ENCODE measurements around the gene KCNIP4.
"Not testable (repeated sequence)": the region's sequence is repeated elsewhere in the genome, so short reads cannot be mapped to it uniquely, and the experiment has no call there.

KCNIP4 gene

DNA sequence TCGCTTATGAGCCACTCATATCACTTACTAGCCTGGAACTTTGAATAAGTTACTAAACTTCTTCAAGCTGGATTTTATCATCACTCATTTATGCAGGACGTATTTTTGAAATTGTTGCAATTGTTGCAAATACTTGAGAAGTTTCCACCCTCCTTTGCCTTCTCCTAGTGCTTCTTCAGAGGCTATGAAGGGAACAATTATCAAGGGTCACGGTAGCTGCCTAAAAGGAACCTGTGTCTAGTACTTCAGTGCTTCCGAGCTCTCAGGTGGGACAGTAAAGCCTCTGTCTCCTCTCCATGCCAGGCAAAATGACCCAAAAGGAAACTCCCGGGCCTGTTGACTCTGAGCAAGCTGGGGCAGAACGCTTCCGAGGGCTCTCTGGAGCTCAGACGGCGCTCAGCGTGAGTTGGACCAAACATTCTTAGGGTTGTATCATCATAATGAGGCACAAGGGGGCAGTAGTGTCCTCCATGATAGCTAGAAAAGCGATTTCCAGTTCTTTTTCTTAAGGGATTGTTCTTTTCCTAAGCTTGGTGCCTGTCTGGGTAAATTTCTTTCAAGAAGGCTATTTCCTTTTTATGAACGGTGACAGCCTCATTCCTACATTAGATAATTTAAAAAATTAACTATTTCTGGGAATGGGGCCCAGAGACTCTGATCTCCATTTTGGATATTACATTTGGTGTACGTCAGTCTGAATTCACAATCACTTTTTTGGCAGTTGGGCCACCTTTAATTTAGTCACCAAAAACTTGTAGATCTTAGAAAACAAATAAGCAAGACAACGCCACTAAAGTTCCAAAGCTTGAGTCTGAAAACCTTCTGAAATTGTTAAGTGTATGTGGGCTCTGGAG lies 1175.2 kb downstream of the KCNIP4 start:
- ATAC-seq (replicated peaks) (peak; percentile 50 to 55), DNase-seq (peak; percentile 0)
- no peak overlapping the region for H3K27ac Mint-ChIP-seq
- peaks cover 5 to 10% of the 10 kb centered on the region in 2 donors for H3K9me3 Mint-ChIP-seq
- H3K4me3 Mint-ChIP-seq: no peak overlapping the region
- H3K36me3 Mint-ChIP-seq: no peaks in the 10 kb centered on the region
- peaks cover 4 to 14% of the 10 kb centered on the region in 2 donors for H3K27me3 Mint-ChIP-seq
- peaks cover 0 to 2% of the 10 kb centered on the region in 2 donors for H3K4me1 Mint-ChIP-seq

DNA sequence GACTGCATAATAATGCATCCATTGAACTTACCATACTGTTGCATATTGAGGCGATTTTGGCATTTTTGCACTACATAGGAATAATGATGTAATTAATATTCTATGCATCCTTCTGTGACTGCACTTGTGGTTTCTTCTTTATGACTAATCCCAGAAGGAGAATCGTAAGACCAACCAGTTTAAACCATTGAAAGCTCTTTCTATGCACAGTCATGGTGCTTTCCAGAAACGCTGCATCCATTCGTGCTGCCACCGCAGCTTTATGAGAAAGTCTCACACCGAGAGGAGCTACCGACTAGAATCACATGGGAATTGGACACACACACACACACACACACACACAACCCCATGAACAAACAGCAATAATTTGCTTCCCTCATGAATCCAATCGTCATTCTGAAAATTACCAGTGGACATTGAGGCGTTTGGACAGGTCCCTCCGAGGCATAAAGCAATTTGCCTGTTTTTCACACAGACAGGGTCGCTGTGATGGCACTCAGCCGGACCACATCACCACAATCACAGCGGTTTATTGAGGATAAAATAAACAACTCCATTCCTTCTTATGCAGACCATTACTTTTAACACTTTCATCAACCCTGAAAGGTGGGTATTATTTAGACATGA lies 1184.1 kb downstream of the KCNIP4 start:
- no peak overlapping the region for H3K27ac Mint-ChIP-seq
- no peaks in the 10 kb centered on the region for H3K4me1 Mint-ChIP-seq
- no peak for ATAC-seq (replicated peaks)
- H3K9me3 Mint-ChIP-seq: no peaks in the 10 kb centered on the region
- no peak for DNase-seq
- no peaks in the 10 kb centered on the region for H3K27me3 Mint-ChIP-seq
- no peaks in the 10 kb centered on the region for H3K36me3 Mint-ChIP-seq
- H3K4me3 Mint-ChIP-seq: no peak overlapping the region

DNA sequence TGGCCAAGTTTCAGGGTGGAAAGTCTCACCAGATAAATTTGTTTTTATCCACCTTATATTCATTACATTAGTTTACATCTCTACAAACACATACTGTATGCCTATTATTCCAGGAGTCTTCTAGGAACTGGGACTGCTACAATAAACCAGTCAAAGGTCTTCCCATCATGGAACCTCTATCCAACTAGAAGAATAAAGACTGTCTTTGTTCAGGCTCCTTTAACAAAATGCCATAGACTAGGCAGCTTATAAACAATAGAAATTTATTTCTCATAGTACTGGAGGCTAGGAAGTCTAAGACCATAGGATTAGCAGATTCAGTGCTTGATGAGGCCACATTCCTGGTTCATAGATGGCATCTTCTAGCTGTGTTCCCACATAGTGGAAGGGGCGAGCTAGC lies 1186.7 kb downstream of the KCNIP4 start:
- Mint-ChIP-seq H3K9me3 (no peaks in the 10 kb centered on the region), H3K27ac (no peak overlapping the region), H3K27me3 (no peaks in the 10 kb centered on the region), H3K36me3 (no peaks in the 10 kb centered on the region), H3K4me1 (no peaks in the 10 kb centered on the region), H3K4me3 (no peak overlapping the region)
- ATAC-seq (replicated peaks) (no peak), DNase-seq (no peak)

DNA sequence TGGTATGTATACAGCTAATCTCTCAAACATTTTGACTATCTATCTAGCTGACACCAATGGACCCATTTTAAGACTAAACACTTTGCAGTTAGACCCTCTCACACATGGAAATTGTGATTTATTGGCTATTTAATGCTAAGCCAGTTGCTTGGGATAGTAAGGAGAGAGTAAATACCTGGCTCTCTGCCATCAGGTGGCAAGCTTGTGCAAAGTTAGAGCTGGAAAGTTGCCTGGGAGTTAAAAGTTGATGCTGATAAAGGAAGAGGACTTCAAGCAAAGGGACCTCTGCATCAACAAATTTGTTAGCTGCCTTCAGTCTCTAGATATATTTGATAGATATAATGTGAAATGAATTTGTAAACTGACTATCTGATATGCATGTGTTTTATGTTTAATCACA lies 1187.2 kb downstream of the KCNIP4 start:
- Mint-ChIP-seq H3K27me3 (no peaks in the 10 kb centered on the region), H3K9me3 (no peaks in the 10 kb centered on the region), H3K36me3 (no peaks in the 10 kb centered on the region)

DNA sequence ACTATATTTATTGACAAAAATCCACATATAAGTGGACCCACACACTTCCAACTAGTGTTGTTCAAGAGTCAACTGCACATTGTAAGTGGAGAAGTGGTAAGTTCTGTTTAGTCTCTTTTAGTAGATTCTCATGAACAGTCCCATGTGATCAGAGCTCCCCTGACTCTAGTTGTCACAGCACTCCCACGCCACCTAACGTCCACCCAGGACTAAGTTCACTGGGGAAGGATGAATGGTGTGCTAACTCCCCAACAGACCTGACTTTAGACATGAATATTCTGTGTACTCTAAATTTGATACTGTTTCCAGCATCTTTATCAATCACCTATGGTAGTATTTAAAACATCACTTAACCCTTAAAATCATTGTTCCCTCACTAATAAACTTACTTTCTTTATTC lies 1188.5 kb downstream of the KCNIP4 start:
- Mint-ChIP-seq H3K27me3 (no peaks in the 10 kb centered on the region), H3K4me3 (no peak overlapping the region), H3K4me1 (no peaks in the 10 kb centered on the region)

More for the DNA sequence above, 1187.2 kb downstream of the KCNIP4 start:
- no peak overlapping the region for H3K4me3 Mint-ChIP-seq
- DNase-seq: no peak
- ATAC-seq (replicated peaks): no peak
- H3K4me1 Mint-ChIP-seq: no peaks in the 10 kb centered on the region
- H3K27ac Mint-ChIP-seq: no peak overlapping the region

DNA sequence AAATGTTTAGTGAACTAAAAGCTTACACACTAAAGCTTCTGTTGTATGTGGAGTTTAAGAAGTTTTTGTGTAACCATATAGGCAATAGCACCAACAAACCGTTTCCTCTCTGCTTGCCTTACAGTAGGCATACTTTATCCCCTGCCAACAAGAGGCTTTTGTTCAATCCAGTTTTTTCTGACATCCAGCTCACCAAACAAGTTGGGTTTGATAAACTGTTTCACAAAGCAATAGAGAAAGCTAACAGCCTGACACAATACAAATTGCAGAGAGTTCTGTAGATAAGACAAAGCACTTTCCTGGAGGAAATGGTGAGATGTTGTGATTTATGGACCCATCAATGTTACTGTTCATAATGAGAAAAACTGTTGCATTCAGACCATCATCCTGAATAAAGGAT lies 1194.5 kb downstream of the KCNIP4 start:
- no peaks in the 10 kb centered on the region for H3K9me3 Mint-ChIP-seq
- H3K36me3 Mint-ChIP-seq: peaks cover 4 to 20% of the 10 kb centered on the region in 2 donors
- DNase-seq (no peak), ATAC-seq (replicated peaks) (no peak)
- no peak overlapping the region for H3K27ac Mint-ChIP-seq
- H3K4me1 Mint-ChIP-seq: no peaks in the 10 kb centered on the region
- no peak overlapping the region for H3K4me3 Mint-ChIP-seq
- H3K27me3 Mint-ChIP-seq: no peaks in the 10 kb centered on the region

More for the DNA sequence above, 1188.5 kb downstream of the KCNIP4 start:
- no peaks in the 10 kb centered on the region for H3K36me3 Mint-ChIP-seq
- H3K27ac Mint-ChIP-seq: no peak overlapping the region
- no peak for DNase-seq
- no peaks in the 10 kb centered on the region for H3K9me3 Mint-ChIP-seq
- ATAC-seq (replicated peaks): no peak

DNA sequence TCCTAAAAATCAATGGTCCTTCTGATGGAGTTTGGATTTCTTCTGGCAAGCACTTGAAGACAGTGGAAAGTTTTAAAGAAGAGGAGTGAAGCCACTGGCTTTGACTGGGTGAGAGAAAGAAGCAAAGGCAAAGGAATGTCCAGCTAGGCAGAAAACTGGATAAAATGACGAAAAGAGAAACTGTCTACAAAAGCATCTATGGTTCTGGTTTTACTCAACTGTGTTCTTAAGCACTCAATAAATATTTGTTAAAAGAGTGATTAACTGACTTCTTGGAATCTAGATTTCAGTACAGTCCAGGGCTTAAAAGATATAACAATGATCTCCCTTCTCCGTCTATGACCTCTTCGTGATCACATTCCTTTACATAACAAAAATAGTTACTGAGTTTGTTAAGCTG lies 1195.9 kb downstream of the KCNIP4 start:
- H3K4me3 Mint-ChIP-seq: no peak overlapping the region
- H3K36me3 Mint-ChIP-seq: peaks cover 4 to 26% of the 10 kb centered on the region in 2 donors
- DNase-seq (no peak), ATAC-seq (replicated peaks) (no peak)
- no peaks in the 10 kb centered on the region for H3K27me3 Mint-ChIP-seq
- H3K27ac Mint-ChIP-seq: no peak overlapping the region
- no peaks in the 10 kb centered on the region for H3K4me1 Mint-ChIP-seq
- H3K9me3 Mint-ChIP-seq: no peaks in the 10 kb centered on the region

DNA sequence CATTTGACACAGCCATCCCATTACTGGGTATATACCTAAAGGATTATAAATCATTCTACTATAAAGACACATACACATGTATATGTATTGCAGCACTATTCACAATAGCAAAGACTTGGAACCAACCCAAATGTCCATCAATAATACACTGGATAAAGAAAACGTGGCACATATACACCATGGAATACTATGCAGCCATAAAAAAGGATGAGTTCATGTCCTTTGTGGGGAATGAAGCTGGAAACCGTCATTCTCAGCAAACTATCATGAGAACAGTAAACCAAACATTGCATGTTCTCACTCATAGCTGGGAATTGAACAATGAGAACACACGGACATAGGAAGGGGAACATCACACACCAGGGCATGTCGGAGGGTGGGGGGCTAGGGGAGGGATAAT lies 1202.6 kb downstream of the KCNIP4 start:
- Mint-ChIP-seq H3K36me3 (peaks cover 3 to 34% of the 10 kb centered on the region in 2 donors), H3K9me3 (peaks cover 12 to 15% of the 10 kb centered on the region in 2 donors)
- H3K27ac Mint-ChIP-seq; DNase-seq; H3K4me3 Mint-ChIP-seq; ATAC-seq (replicated peaks); H3K4me1 Mint-ChIP-seq; H3K27me3 Mint-ChIP-seq: not testable (repeated sequence)

DNA sequence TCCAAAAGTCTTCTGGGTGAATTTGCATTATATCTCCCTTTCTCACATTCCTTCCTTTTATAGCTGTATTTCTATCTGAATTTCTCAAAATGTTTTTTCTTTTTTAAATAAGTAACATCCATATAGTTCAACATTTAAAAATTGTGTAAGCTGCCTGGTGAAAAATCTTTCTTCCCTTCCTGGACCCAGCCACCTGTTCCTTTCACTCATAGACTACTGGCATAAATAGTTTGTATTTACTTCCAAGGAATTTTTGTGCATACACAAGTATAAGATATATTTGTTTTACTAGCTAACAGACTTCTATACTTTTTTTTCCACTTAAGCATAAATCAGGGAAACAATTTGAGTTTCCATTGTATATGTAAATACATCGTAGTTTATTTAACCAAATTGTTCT lies 1212.6 kb downstream of the KCNIP4 start:
- H3K36me3 Mint-ChIP-seq: peaks cover 57 to 79% of the 10 kb centered on the region in 2 donors
- no peak overlapping the region for H3K27ac Mint-ChIP-seq
- no peaks in the 10 kb centered on the region for H3K27me3 Mint-ChIP-seq
- ATAC-seq (replicated peaks) (no peak), DNase-seq (no peak)
- no peak overlapping the region for H3K4me3 Mint-ChIP-seq
- no peaks in the 10 kb centered on the region for H3K4me1 Mint-ChIP-seq
- H3K9me3 Mint-ChIP-seq: peaks cover 20 to 25% of the 10 kb centered on the region in 2 donors

DNA sequence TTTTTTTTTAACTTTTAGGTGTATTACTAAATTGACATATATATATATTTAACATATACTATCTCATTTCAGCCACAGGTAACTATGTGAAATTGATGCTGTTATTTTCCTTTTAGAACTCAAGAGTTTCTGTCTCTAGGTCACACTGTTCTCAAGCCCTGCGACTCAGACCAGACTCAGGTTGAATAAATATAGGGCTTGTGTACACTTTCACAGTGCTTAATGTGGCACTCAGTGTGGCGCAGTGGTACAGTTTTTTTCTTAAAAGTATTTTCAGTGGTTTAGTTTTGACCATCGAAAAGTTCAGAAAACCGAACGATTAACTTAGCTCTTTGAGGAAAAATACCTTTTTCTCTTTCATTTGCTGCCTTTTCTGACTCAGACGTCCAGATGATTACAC lies 1223.7 kb downstream of the KCNIP4 start:
- ATAC-seq (replicated peaks) (no peak), DNase-seq (no peak)
- H3K9me3 Mint-ChIP-seq: peaks cover 8 to 13% of the 10 kb centered on the region in 2 donors
- no peak overlapping the region for H3K27ac Mint-ChIP-seq
- no peak overlapping the region for H3K4me3 Mint-ChIP-seq
- H3K27me3 Mint-ChIP-seq: no peaks in the 10 kb centered on the region
- no peaks in the 10 kb centered on the region for H3K4me1 Mint-ChIP-seq
- peaks cover 50 to 59% of the 10 kb centered on the region in 2 donors for H3K36me3 Mint-ChIP-seq

DNA sequence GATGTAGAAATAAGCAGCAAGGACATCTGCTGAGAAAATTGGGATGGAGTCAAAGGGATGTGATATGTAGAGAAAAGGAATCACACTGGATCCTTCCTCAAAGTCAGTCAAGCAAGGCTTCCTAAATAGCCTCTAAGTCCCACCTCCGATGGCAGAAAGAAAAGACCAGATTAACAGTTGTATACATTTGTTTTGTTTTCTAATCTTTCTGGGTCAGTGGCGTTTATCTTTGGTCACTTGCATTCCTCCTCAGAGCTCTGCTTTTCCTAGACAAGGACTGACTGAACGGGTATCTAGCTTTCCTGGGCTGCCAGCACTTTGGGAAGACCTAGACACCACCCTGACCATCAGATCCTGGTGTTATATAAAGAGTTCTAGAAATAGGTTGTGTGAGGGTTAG lies 1225.1 kb downstream of the KCNIP4 start:
- Mint-ChIP-seq H3K27me3 (no peaks in the 10 kb centered on the region), H3K36me3 (peaks cover 63 to 70% of the 10 kb centered on the region in 2 donors), H3K4me1 (no peaks in the 10 kb centered on the region), H3K27ac (no peak overlapping the region), H3K9me3 (peaks cover 8 to 16% of the 10 kb centered on the region in 2 donors), H3K4me3 (no peak overlapping the region)
- ATAC-seq (replicated peaks) (no peak), DNase-seq (no peak)

DNA sequence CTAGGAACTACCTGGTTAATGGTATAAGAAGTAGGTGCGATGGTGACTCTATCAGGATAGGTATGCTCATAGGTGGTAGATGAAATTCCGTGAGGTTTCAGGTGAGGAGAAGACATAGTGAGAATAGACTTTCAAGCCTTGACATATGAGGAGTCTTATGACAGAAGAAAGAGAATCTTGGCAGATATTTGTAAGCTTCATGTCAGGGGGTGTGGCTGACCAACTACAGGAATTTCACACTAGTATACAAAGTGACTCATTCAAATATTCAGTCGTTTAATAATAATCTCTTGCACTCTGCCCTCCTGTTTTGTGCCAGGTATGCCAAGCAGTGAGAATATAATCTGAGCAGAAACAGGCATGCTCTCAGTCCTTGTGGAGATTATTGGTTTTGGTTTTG lies 1225.6 kb downstream of the KCNIP4 start:
- Mint-ChIP-seq H3K27ac (no peak overlapping the region), H3K36me3 (peaks cover 68 to 74% of the 10 kb centered on the region in 2 donors), H3K27me3 (no peaks in the 10 kb centered on the region), H3K4me1 (no peaks in the 10 kb centered on the region), H3K9me3 (peaks cover 8 to 16% of the 10 kb centered on the region in 2 donors), H3K4me3 (no peak overlapping the region)
- no peak for ATAC-seq (replicated peaks)
- DNase-seq: no peak

DNA sequence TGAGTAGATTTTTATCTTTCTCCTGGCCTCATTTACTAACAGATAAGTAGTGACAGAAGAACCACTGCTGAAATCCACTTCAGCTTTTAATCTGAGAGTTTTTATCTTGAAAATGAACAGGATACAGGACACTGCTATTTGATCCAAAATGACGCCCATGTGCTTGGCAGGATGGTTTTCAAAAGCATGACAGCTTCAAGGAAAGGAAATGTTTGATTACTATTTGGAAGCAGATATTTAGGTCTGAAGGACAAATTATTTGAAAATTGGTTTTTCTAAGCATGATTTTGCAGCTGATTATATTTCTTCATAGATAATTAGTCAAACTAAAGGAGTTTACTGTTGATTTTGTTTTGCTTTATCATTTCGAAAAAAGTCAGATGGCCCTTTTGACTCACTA lies 1237.2 kb downstream of the KCNIP4 start:
- Mint-ChIP-seq H3K9me3 (peaks cover 2 to 5% of the 10 kb centered on the region in 2 donors), H3K27me3 (no peaks in the 10 kb centered on the region), H3K4me3 (no peak overlapping the region), H3K27ac (no peak overlapping the region), H3K4me1 (no peaks in the 10 kb centered on the region), H3K36me3 (peaks cover 34 to 41% of the 10 kb centered on the region in 2 donors)
- DNase-seq (no peak), ATAC-seq (replicated peaks) (no peak)

DNA sequence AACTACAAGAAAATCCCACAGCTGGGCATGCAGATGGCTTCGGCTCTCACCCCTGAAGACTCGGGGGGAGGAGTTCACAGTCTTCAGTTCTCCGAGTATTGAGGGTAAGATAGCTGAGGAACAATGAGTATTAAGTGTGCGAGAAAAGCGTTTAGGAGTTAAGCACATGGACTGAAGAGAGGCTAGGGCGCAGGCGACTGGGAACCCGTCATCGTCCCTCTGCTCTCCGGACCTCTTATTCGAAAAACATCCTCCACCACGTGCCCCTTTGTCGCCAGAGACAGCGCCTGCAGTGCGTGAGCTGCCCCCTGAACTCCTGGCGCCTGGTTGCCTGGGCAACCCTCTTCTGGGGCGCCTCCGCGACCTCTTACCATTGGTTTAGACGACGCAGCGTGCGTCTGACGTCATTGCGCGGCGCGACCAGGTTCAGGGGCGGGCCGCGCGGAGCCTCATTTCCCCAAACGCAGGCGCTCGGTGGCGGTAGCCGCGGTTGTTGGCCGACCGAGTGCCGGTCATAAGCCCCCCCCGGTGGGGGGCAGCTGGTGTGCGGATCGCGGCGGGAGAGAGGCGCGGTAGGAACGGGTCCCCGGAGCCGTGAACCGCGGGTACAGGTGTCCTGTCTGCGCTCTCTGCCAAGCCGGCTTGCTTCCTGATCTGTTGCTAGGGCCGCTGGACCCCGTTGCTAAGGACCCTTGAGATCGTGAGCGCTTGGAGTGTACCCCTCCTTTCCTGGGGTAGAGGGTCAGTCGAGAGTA lies 1248.4 kb downstream of the KCNIP4 start, which contains the start of gene PACRGL:
Gene PACRGL, plus strand, starts transcription at position 452 of the 755 bp plus-strand sequence. CDS start 4,024 bp downstream, outside the sequence.
- Mint-ChIP-seq H3K27me3 (peaks cover 0 to 3% of the 10 kb centered on the region in 2 donors), H3K9me3 (no peaks in the 10 kb centered on the region), H3K36me3 (peaks cover 5 to 20% of the 10 kb centered on the region in 2 donors), H3K27ac (peak within 1 kb of the TSS; percentile 97), H3K4me3 (peak within 1 kb of the TSS; percentile 92 to 99), H3K4me1 (peaks cover 15 to 19% of the 10 kb centered on the region in 2 donors)
- ATAC-seq (replicated peaks) (peak; percentile 99 to 100), DNase-seq (peak; percentile 91)
